NCI-H1436 (cell line): ENCODE measurements around the gene TRIM9.

Experiments used
- DNase-seq: peaks from one replicate; lab custom pipeline; 2025; lab: John Stamatoyannopoulos, UW

Gene TRIM9

DNA sequence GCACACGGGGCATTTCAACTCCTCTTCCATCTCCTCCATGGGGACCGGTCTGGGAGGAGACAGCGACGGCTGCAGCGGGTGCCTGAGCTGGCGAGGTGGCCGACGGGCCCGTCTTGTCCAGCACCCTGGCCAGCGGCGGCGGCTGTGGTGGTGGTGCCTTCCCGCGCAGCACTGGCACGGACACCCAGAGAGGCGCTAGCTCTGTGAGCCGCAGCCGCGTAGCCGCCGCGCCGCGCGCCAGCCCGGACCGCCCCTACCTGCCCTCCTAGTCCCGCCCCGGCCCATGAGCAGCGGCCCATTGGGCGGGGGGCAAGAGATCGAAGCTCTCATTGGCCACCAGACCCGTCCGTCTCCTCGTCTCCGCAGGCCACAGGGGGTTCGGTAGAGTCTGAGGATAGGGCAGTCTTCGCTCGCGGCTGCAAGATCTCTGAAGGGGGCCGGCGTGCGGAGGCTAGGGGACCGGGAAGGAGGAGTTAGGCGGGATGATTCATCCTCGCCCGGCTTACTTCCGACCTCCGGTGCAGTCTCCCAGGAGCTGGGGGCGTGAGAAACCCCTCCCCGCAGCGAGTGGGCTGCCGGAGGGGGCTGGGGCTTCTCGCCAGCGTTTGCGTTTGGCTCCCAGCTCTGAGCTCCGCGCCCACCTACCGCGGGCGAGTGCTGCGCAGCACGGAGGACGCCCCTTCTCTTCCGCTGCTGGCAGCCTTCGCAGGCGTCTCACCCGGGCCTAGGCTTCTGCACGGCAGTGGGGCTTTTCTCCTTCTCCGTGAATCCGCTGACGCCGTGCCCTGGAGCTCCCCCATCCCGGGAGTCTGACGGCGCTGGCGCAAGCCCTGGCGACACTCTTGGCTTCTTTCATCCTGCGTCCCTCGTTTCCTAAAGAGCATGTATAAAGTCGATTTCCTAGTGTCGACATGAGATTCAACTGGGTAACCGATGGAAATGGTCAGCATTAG is at the start of gene TRIM9:
Gene TRIM9, minus strand, starts transcription at position 205 of the 953 bp plus-strand sequence. Its CDS starts 166 bp downstream, at position 39.
- peak; percentile 98 for DNase-seq

DNA sequence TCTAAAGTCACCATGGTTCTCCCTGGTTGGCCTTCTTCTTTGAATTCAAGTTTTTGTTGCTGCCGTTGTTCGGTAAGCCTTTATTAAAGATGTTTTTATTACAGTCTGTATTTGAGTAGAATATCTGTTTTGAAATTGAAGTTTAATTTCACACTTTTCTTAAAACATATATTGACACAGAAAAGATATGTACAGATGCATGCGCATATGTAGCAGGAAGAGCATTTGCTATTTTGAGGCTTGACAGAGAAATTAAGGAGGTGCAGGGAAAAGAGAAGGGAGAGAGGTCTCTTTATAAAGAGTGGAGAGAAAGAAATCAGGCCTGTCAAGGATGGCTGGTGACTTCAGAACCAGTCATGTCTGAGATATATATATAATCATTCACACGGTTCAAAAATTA is 46.0 kb upstream of the TRIM9 start:
- DNase-seq: no peak

DNA sequence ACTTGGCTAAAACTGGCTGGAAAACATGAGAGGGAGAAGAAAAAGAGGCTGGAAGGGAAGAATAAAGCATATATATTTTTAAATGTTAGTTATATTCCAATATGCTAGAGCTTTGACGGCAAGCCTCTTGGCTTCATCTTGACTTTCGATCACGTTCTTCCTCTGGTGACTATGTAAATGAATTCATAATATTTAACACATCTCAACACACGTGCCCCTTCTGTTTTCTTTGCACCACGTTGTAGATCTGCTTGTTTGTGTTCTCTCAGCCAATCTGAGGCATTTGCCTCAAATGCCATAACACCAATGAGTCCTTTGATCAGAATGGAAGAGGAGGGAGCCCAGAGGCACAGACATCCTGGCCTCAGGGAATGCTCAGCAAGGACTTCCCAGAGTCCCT is 45.4 kb upstream of the TRIM9 start:
- DNase-seq: no peak

DNA sequence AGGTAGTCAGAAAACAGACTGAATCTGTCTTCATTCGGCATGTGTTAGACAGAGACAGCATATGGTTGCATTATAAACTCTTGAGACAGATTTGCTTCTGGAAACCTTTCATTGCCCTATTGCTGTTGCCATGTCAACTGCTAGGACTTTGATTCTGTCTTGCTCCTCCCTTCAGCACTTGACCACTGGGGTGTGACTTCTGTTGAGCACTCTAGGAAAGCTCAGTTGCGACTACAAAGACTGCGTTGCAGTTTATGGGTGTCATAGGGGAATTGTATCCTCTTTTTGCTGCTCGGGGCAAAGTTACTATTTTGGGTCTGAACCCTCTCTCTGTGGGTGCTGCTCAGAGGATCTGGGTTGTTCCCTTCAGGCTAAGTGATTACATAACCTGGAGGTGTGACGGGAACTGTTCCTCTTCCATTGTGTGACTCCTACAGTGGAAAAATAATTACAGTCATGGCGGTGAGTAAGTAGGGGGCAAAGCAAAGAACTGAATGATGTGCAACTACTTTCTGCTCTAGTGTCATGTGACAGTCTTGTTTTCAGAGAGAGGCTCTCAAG is 44.3 kb upstream of the TRIM9 start:
- no peak for DNase-seq

DNA sequence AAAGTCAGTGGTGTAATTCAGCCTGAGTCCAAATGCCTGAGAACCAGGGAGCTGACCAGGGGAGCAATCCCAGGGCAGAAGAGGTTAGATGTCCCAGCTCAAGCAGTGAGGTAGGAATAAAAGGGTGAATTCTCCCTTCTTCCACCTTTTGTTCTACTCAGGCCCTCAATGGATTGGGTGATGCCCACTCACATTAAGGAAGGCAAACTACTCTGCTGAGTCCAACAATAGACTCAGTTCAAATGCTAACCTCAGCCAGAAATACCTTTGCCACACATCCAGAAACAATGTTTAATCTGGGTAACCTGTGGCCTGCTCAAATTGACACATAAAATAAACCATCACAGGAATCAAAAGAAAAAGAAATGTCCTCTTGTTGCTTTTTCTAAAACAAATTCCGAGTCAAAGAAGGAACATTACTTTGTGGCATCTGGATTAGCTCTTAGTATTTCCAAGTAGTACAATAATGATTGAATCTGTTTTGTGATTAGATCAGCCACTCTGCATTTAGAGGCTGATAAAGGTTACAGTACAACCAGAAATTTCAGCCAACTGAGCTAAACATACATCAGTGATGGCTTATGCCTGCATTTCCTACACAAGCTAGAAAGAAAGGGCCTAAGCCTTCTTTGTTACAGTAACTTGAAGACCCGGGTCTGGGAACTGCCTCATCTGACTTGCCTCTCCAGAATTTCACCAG is 43.6 kb upstream of the TRIM9 start:
- DNase-seq: no peak

DNA sequence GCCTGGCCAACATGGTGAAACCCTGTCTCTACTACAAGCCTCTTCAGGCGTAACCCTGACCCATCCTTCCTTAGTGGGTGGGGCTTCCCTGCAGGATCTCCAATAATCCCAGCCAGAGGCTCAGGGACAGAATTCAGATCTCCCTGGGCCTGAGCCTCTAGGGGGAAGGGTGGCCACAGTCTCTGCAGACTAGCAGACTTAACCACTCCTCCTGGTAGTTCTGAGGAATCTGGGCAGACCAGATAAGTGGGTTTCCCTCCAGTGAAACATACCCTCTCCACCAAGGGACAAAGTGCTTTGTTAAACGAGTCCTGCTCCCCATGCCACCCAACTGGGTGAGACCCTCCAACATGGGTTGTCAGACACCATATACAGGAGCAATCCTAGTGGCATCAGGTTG is 36.6 kb upstream of the TRIM9 start:
- no peak for DNase-seq

DNA sequence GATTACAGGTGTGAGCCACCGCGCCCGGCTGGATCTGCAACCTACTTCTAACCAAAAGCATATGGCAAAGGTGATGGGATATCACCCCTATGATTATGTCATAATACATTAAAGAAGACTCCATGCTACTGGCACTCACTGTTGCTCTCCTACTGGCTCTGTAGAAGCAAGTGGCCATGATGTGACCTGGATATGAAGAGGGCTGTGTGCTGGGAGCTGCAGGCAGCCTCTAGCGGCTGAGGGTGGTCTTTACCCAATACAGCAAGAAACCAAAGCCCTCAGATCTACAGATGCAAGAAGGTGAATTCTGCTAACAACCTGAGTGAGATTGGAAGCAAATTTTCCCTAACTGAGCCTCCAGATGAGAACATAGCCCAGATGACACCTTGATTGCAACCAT is 34.2 kb upstream of the TRIM9 start:
- no peak for DNase-seq

DNA sequence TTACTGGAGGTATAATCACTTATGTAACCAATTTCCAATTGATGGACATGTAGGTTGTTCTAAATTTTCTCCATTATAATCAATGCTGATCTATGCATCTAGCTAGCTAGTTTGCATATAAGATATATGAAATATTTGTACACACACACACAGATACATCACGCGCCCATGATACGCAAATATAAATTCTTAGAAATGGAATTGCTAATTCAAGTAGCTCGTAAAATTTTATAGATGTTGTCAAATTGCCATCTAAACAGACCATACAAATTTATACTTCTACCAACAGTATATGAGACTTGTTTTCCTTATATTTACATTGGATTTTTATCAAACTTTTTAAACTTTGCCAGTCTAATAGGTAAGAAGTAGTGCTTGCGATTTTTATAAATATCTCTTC is 29.1 kb upstream of the TRIM9 start:
- DNase-seq: no peak

DNA sequence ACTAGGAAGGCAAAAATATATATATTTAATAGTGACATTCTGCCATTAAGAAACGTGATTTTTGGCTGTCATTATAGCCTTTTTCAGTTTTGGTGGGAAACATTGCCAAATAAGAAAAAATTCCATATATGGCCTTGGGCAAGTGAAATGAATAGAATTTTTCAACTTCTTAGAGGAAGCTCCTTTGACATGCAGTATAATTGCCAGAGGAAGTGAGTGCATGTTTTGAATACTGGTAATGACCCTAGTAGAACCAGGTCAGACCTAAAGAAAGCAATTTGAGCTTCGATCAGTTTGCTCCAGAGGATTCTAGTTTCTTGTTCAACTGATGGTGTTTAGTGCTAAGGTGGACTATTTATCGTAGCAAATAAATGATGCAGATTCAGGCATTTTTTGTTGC is 26.2 kb upstream of the TRIM9 start:
- DNase-seq: no peak

DNA sequence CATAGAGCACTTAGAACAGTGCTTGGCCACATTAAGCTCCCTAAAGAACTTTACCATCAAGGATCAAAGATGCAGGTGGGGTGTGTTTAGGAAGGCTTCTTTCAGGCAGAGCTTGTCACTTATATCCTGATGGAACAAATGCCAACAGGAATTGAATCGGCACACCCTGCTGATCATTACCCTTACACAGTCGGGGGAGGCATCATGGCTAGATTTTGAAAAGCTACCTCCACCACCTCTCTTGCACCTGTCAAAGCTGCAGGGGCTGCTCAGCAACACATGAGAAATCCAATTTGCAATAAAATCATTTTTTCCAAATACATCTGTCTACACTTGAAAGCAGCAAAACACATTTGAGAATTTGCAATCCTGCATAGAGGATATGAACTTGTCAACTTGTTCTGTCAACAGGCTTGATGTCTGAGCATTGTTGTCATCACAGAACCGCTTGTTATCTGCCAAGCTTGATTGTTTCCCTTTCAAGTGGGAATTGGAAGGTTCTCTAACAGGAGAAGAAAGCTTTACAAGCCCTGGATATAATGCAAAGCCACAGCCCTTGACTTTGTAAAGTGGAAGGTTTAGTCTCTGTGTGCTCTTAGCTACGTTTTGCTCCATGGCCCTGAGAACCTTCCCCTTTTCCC is 24.6 kb upstream of the TRIM9 start:
- no peak for DNase-seq

DNA sequence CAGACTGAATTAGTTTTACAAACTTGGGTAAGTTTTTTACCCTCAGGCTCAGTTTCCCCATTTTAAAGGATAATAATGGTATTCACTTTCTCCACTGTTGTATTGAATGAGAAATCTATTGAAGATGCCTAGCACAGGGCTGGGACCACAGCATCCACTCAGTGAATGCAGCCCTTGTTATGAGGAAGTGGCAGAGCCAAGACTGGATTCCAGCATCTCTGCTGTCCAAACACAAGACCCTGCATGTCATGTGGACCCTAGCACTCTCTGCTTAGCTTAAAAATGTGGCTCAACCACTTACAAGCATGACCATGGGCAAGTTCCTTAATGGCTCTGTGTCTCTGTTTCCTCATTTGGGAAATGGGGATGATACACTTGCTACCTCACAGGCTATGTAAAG is 24.1 kb upstream of the TRIM9 start:
- DNase-seq: no peak

DNA sequence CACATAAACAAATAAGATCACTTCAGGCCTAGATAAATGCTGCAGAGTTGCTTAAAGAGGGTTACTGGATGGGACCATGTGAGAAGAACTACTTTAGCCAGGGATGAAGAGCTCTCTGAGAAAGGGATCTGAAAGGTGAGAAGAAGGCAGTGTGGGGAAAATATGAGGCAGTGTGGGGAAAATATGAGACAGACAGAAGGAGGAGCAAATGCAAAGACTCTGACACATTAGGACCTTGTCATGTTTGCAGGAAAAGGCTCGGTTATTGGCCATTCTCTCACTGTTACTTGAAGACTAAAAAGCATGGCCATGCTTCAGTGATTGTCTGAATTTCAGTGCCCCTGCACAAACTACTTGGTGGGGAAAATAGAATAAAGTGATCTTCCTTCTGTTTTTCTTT is 22.7 kb upstream of the TRIM9 start:
- no peak for DNase-seq

DNA sequence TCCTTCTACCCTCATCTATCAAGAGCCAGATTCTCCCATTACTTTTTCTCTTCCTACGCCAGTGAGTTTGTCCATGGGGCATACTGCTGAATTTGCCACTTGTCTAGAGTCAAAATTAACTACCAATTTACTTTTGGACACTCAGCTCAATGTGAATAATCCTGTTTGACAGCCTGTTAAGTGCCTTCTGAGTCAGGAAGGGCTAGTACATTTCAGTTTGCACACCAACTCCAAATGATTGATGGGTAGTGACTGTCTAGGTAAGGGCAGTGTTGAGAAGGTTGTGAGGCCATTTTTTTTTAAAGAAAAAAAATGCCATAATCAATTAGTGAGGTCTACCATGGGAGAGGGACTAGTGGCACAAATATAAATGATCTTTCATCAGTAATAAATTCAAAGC is 21.8 kb upstream of the TRIM9 start:
- no peak for DNase-seq

DNA sequence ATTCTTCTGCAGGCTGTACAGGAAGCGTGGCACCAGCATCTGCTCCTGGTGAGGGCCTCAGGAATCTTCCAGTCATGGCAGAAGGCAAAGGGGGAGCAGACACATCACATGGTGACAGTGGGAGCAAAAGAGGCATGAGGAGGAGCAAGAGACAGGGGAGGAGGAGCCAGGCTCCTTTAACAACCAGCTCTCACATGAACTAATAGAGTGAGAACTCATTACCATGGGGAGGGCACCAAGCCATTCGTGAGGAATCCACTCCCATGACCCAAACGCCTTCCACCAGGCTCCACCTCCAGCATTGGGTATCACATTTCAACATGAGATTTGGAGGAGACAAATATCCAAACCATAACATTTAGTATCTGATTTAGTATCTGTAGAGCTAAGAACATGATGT is 14.7 kb upstream of the TRIM9 start:
- no peak for DNase-seq

DNA sequence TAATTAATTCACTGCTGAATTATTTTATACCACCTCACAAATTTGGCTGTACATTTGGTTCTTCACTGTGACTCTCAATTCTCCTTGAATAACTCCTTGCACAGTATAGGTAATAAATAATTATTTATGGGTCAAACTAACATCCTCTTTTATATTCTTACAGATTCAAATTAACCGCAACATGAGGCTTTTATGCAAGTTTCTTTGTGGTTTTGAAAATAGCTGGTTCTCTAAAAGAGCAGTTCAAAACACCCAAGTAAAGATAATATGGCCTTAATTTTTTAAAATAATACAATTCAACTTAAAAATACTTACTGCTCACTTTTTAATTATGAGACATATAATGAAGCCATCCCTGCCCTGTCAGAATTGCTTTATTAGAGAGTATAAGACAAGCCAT is 12.9 kb upstream of the TRIM9 start:
- no peak for DNase-seq

DNA sequence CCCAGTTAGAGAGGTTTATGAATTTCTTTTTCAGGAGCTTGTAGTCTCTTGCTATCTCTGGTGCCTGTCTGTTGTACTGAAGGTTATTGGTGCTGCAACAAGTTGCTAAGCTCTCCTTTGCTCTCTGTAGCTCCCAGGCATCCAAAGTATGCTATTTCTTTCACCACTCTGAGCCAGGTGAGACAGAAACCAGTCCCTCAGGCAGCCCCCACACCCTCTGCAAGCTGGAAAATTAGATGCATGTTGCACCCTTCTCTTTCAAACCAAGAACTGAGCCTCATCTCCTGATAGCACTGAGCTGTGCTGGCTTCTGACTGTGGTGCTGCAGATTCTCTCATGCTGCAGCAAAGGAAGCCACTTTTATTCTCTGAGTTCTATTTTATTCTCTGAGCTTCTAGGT is 9.6 kb upstream of the TRIM9 start:
- DNase-seq: no peak

DNA sequence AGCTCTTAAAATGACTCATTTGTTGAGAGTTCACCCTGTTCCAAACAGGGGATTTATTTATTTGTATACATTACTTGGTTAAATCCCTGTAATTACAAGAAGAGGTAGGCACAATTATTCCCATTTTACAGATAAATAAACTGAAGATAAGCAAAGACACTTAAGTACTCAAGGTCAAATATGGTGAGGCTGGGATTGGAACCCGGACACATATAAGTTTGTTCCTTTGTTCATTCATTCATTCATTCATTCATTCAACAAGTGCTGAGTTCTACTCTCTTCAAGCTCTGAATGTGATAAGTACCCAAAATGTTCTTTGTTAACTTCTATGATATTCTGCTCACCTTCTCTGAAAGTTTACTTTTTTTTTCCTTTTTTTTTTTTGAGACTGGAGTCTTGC is 2.4 kb upstream of the TRIM9 start:
- DNase-seq: peak; percentile 45

DNA sequence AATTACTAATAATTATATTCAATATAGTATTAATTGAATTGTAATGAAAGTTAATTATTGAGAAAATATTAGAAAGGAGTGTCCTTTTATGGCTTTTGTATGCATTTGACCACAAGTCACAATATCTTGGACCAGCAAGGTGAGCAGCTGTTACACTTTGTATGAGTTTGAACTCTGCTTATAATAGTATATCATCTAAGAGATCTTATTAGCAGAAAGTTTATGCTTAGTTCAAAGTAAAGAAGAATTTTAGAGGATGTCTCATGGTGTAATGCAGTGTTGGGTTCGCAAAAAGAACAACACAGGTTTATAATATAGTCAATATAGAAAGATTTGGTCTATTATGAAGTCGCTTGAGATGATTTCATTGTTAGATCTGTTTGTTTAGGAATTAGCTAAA is 2.0 kb upstream of the TRIM9 start:
- DNase-seq: no peak

DNA sequence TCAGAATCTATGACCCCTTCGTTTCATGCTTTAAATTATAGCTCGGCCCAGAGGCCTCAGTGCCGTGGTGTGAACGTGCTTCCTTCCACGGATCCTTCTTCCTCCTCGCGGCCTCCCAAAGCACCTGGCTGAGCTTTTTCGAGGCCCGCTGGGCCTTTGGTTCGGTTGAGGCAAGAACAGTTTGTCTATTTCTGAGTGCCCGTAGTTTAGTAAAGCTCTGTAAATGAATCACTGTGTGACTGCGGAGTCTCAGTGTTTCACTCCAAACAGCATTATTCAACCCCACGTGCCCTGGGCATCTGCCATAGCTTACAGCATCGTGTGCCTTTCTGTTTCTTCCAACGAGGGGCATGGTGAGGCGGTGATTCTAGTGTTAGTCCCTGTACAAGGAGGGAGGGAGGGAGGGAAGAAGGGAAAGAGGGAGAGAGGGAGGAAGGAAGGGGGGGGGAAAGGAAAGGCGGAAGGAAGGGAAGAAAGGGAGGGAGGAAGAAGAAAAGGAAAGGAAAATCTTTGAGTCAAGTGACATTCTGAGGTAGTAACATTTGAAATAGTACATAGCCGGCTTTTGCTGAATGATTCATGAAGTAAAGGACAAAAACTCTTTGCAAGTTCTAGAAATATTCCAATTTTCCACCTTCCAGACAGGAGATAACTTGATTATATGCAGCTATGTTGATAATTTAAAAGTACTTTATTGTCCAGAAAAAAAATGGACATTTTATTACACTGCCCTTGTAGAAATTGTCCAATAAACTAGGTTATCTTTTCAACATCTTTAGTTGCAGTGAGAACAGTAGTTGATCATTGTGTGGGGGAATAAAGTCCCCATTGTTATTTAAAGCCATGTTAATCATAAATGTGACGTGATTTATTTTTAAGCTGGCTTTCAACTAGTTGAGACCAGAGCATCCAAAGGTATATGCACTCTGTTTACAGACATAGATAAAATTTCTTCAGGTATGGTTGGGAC is 1.2 kb upstream of the TRIM9 start:
- DNase-seq: no peak

DNA sequence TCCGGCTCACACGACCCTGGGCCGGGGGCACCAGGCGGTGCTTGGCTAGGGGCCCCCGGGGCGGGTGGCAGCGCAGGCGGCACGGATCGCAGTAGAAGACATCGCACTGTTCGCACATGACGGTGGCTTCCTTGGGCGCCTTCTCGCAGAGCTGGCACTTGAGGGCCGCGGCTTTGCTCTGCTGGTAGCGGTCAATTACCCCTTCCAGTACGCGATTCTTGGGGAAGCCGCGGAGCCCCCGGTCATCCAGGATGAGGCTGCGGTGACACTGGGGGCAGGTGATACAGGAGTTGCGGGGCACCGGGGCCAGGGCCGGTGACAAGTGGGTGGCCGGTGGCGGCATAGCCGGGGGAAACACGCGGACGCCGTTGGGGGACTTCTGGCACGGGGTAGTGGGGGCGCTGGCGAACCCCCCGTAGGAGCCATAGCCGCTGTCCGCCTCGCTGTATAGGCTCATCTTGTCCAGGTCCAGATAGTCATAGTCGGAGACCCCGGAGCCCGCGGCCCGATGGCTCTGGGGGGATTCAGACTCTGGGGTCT is 553 bp downstream of the TRIM9 start:
- DNase-seq: no peak
